Testis (tissue), 3 donors: ENCODE measurements around the gene BLOC1S4. TPM values are rescaled to one million over a fixed set of nuclear protein-coding genes. Genes with fewer than 3 reads are reported as not detected.

Source experiments
- DNase-seq: peaks from one replicate; pipeline ENCODE4 v3.0.0-alpha.2; 2019
- H3K27ac ChIP-seq, 2 donors: fragments of 200-600 bp; sonication (generic); one replicate each; pipeline ENCODE4 v1.5.1; 2019
- H3K27me3 ChIP-seq: fragments of 200-600 bp; sonication (generic); one replicate; pipeline ENCODE4 v1.5.1; 2019
- H3K36me3 ChIP-seq: fragments of 200-600 bp; sonication (generic); one replicate; pipeline ENCODE4 v1.5.1; 2017; ENCODE audit warnings: low read depth; ENCODE audit errors: missing control alignments
- H3K4me1 ChIP-seq: fragments of 200-600 bp; sonication (generic); one replicate; pipeline ENCODE4 v1.5.1; 2019
- H3K4me3 ChIP-seq, 2 donors: fragments of 200-600 bp; sonication (generic); one replicate each; pipeline ENCODE4 v1.5.1; 2017 to 2019
- H3K9me3 ChIP-seq: fragments of 200-600 bp; sonication (generic); one replicate; pipeline ENCODE4 v1.5.1; 2017
- CTCF ChIP-seq, 3 experiments: fragments of 450-650 bp in 2 of 3; fragments of 200-600 bp in 1 of 3; sonication (generic) in 1 of 3; IDR thresholded peaks; one replicate each; pipeline ENCODE4 v1.5.1; 2016 to 2019; ENCODE audit warnings: antibody characterized with exemption in 3 of 3, mild to moderate bottlenecking in 2 of 3, moderate library complexity in 1 of 3
- POLR2A ChIP-seq: fragments of 450-650 bp; IDR thresholded peaks from one replicate; pipeline ENCODE4 v1.6.1; 2017; ENCODE audit warnings: antibody characterized with exemption, mild to moderate bottlenecking, moderate library complexity
- WGBS, 2 donors: methylation state at CpG; one replicate each; pipeline ENCODE4 v1.1.5; 2018; 5-methylcytosine and 5-hydroxymethylcytosine counted together
- intact Hi-C: fragments of 100-400 bp; cut with DNase I; formaldehyde crosslinking; loops from one replicate; pipeline ENCODE4 v1.15.1; 2023; ENCODE audit warnings: low total_unique reads
- polyA plus RNA-seq: library from polyadenylated mRNA; stranded (reverse); fragments of 350-450 nt; fragmentation: Illumina TruSeq; extraction: RNeasy Lipid Tissue Mini Kit (QIAGEN cat#74804); gene quantifications from one replicate; pipeline ENCODE4 v1.2.3, GENCODE V29; 2014; ENCODE audit warnings: low read depth, low replicate concordance; ENCODE audit not compliant: insufficient read depth
- total RNA-seq, 2 donors: library from RNA; depleted of rRNA; stranded (reverse); fragments of >200 nt; gene quantifications; one replicate each; pipeline ENCODE4 v1.2.3, GENCODE V29; 2016

BLOC1S4 gene
- total and polyA plus RNA-seq, 3 donors from 2014 or later = 10.2 to 27.3 (median 21.3) TPM

GRCh38 chr4:6764976-6765620 lies 49.1 kb downstream of the BLOC1S4 start:
- Histone ChIP-seq H3K4me3 (no peak overlapping the region), H3K36me3 (no peaks in the 10 kb centered on the region), H3K27ac (no peak overlapping the region), H3K9me3 (no peaks in the 10 kb centered on the region), H3K4me1 (peaks cover 4% of the 10 kb centered on the region), H3K27me3 (no peaks in the 10 kb centered on the region)
- no peak for DNase-seq
- 74 to 83% methylated on average over 11 of the region's 11 CpGs for WGBS, 2 donors
- intact Hi-C loops = no loop called here
- TF ChIP-seq CTCF (IDR thresholded peaks at IDR 0.05) (no peak), POLR2A (no peak)

- peaks cover 4% of the 10 kb centered on the region for H3K4me1 ChIP-seq
- no peaks in the 10 kb centered on the region for H3K27me3 ChIP-seq
- 91 to 94% methylated on average over 2 of the region's 2 CpGs for WGBS, 2 donors
- H3K27ac ChIP-seq = no peak overlapping the region
- no peak for DNase-seq
- intact Hi-C loops = no loop called here
- no peaks in the 10 kb centered on the region for H3K36me3 ChIP-seq
- H3K4me3 ChIP-seq = no peak overlapping the region
- TF ChIP-seq POLR2A = no peak
- TF ChIP-seq CTCF (IDR thresholded peaks at IDR 0.05) = no peak
- no peaks in the 10 kb centered on the region for H3K9me3 ChIP-seq
These were observed 49.7 kb downstream of the BLOC1S4 start for GRCh38 chr4:6765703-6766102.

Other genes with a start within 250 kb of the BLOC1S4 start
- gene PPP2R2C, start 243.6 kb upstream of the BLOC1S4 start, total RNA-seq = 10 to 100 TPM in 1 of 2 donors, 1 to 10 TPM in 1; 7.9 to 13.1 TPM
- gene PPP2R2C, start 243.6 kb upstream of the BLOC1S4 start, polyA plus RNA-seq = 20.4 TPM
- gene MAN2B2, start 141.0 kb upstream of the BLOC1S4 start, total RNA-seq = 10 to 100 TPM; 17.0 to 23.7 TPM
- gene MAN2B2, start 141.0 kb upstream of the BLOC1S4 start, polyA plus RNA-seq = 15.0 TPM
- 100 to 1,000 TPM; 289 to 308 TPM for gene MRFAP1, start 75.5 kb upstream of the BLOC1S4 start, total RNA-seq
- 382 TPM for gene MRFAP1, start 75.5 kb upstream of the BLOC1S4 start, polyA plus RNA-seq
- gene S100P, start 22.3 kb upstream of the BLOC1S4 start, total RNA-seq = 1 to 10 TPM in 1 of 2 donors, under 1 TPM in 1; 0.19 to 2.1 TPM
- gene S100P, start 22.3 kb upstream of the BLOC1S4 start, polyA plus RNA-seq = 3.5 TPM
- gene MRFAP1L1, start 6.3 kb upstream of the BLOC1S4 start, total RNA-seq = 10 to 100 TPM; 40.8 to 60.5 TPM
- gene MRFAP1L1, start 6.3 kb upstream of the BLOC1S4 start, polyA plus RNA-seq = 42.9 TPM
- 10 to 100 TPM; 47.9 to 48.0 TPM for gene KIAA0232, start 66.6 kb downstream of the BLOC1S4 start, total RNA-seq
- gene KIAA0232, start 66.6 kb downstream of the BLOC1S4 start, polyA plus RNA-seq = 22.7 TPM
- gene TBC1D14, start 193.7 kb downstream of the BLOC1S4 start, total RNA-seq = 10 to 100 TPM; 87.6 to 98.8 TPM
- 78.0 TPM for gene TBC1D14, start 193.7 kb downstream of the BLOC1S4 start, polyA plus RNA-seq